Regular cardiac myocyte (primary cell): ENCODE data around the gene CCNJL. TPM values are rescaled to one million over a fixed set of nuclear protein-coding genes. Genes with fewer than 3 reads are reported as not detected.

Source experiments
- total RNA-seq: library from RNA; depleted of rRNA; stranded (reverse); fragments of >200 nt; gene quantifications from 2 replicates; pipeline ENCODE4 v1.2.3, GENCODE V29; 2014

CCNJL gene, protein sequence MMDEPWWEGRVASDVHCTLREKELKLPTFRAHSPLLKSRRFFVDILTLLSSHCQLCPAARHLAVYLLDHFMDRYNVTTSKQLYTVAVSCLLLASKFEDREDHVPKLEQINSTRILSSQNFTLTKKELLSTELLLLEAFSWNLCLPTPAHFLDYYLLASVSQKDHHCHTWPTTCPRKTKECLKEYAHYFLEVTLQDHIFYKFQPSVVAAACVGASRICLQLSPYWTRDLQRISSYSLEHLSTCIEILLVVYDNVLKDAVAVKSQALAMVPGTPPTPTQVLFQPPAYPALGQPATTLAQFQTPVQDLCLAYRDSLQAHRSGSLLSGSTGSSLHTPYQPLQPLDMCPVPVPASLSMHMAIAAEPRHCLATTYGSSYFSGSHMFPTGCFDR
- total RNA-seq: 0.58 and 0.85 TPM in 2 replicates

GRCh38 chr5:160312134-160312959 lies at the start of gene CCNJL:
Gene CCNJL, minus strand, starts transcription at chr5:160312564. Its CDS starts 641 bp downstream, at chr5:160311923.

DNA sequence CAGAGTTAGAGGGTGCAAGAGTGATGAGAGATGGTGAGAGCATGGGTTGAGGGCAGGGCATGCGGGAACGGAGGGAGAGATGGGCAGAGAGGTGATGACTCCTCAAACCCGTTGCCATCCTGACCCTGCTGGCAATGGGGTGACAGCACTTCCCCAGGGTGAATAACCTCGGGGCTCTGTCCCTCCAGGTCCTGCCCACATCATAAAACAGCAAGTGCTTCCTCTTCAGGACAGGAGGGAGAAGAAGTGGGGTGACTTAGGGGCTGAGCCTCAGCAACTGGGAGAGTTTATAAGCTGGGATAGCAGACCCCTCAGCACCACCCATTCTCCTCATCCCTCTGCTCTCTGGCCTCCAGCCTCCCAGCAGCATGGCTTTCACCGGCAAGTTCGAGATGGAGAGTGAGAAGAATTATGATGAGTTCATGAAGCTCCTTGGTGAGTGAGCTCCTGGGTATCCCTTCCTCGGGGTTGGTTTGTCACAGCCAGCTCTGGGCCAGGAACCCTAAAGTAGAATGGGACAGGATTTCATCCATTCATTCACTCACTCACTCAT lies 83.1 kb downstream of the CCNJL start, which contains the start of gene FABP6:
Gene FABP6 (plus strand): TSS at position 317 of the 553 bp plus-strand sequence. CDS start 52 bp downstream, at position 369.

Other genes with a start within 250 kb of the CCNJL start
- 21.5 and 25.1 TPM in 2 replicates for gene PWWP2A, start 193.1 kb downstream of the CCNJL start, total RNA-seq
- gene FABP6, start 83.1 kb downstream of the CCNJL start, total RNA-seq: 0.19 TPM in 1 of 2 replicates, not detected in the other
- gene C1QTNF2, start 58.1 kb upstream of the CCNJL start, total RNA-seq: 0.28 and 0.58 TPM in 2 replicates
- 6.3 and 6.5 TPM in 2 replicates for gene FAM200C, start 87.5 kb upstream of the CCNJL start, total RNA-seq
- gene SLU7, start 106.5 kb upstream of the CCNJL start, total RNA-seq: 91.9 and 93.9 TPM in 2 replicates
- gene PTTG1, start 109.3 kb upstream of the CCNJL start, total RNA-seq: 107 and 449 TPM in 2 replicates